Neural progenitor cell (in vitro differentiated cells): ENCODE results near the gene TGM2. TPM values are rescaled to one million over a fixed set of nuclear protein-coding genes. Genes with fewer than 3 reads are reported as not detected.
A peak's percentile ranks its signal among the peaks of the same experiment; 100 is the strongest.

Experiments
- DNase-seq: peaks from one replicate; pipeline ENCODE4 v3.0.0-alpha.2; 2016; ENCODE audit warnings: low spot score
- H2AFZ ChIP-seq: fragments of 200-600 bp; sonication (generic); replicated peaks from 2 replicates; pipeline ENCODE4 v1.6.1; 2016; ENCODE audit warnings: antibody characterized with exemption
- H3F3A ChIP-seq: fragments of 200-600 bp; sonication (generic); 2 replicates; pipeline ENCODE4 v1.6.1; 2016; ENCODE audit warnings: antibody characterized with exemption, low read depth
- H3K27ac ChIP-seq: fragments of 200-600 bp; sonication (generic); 2 replicates; pipeline ENCODE4 v1.5.1; 2016; ENCODE audit warnings: mild to moderate bottlenecking
- H3K27me3 ChIP-seq: fragments of 200-600 bp; sonication (generic); 2 replicates; pipeline ENCODE4 v1.6.1; 2016; ENCODE audit warnings: mild to moderate bottlenecking, moderate library complexity
- H3K36me3 ChIP-seq: fragments of 200-600 bp; sonication (generic); 2 replicates; pipeline ENCODE4 v1.5.1; 2016
- H3K4me1 ChIP-seq: fragments of 200-600 bp; sonication (generic); 2 replicates; pipeline ENCODE4 v1.6.1; 2016; ENCODE audit warnings: mixed run types
- H3K4me2 ChIP-seq: fragments of 200-600 bp; sonication (generic); 2 replicates; pipeline ENCODE4 v1.6.1; 2016
- H3K4me3 ChIP-seq: fragments of 200-600 bp; sonication (generic); 2 replicates; pipeline ENCODE4 v1.5.1; 2016
- H3K79me2 ChIP-seq: fragments of 200-600 bp; sonication (generic); 2 replicates; pipeline ENCODE4 v1.6.1; 2016; ENCODE audit warnings: low read depth
- H3K9ac ChIP-seq: fragments of 200-600 bp; sonication (generic); 2 replicates; pipeline ENCODE4 v1.6.1; 2016
- H3K9me3 ChIP-seq: fragments of 200-600 bp; sonication (generic); 2 replicates; pipeline ENCODE4 v1.5.1; 2016; ENCODE audit warnings: low read depth
- H4K20me1 ChIP-seq: fragments of 200-600 bp; sonication (generic); 2 replicates; pipeline ENCODE4 v1.6.1; 2016; ENCODE audit warnings: low read depth
- H3K27ac Mint-ChIP-seq: 3 replicates; pipeline ENCODE4 v1.8.0; 2021; ENCODE audit warnings: mixed read lengths
- H3K27me3 Mint-ChIP-seq: 2 replicates; pipeline ENCODE4 v1.8.0; 2022; ENCODE audit warnings: low read depth, mild to moderate bottlenecking, inconsistent platforms, moderate library complexity, mixed read lengths; ENCODE audit not compliant: insufficient read depth
- H3K36me3 Mint-ChIP-seq: 3 replicates; pipeline ENCODE4 v1.8.0; 2021; ENCODE audit warnings: mixed read lengths
- H3K4me1 Mint-ChIP-seq: 3 replicates; pipeline ENCODE4 v1.8.0; 2021; ENCODE audit warnings: mixed read lengths
- H3K4me3 Mint-ChIP-seq: 3 replicates; pipeline ENCODE4 v1.8.0; 2021; ENCODE audit warnings: mild to moderate bottlenecking, moderate library complexity, mixed read lengths
- H3K9me3 Mint-ChIP-seq: 3 replicates; pipeline ENCODE4 v1.8.0; 2020; ENCODE audit warnings: mixed read lengths
- CTCF ChIP-seq: fragments of 200-600 bp; sonication (generic); IDR thresholded peaks from 2 replicates; pipeline ENCODE4 v1.5.1; 2017; ENCODE audit warnings: antibody characterized with exemption, mild to moderate bottlenecking
- EZH2 ChIP-seq: fragments of 200-600 bp; sonication (generic); IDR thresholded peaks from 2 replicates; pipeline ENCODE4 v1.6.1; 2017; ENCODE audit warnings: antibody characterized with exemption, mild to moderate bottlenecking, moderate library complexity
- EZH2phosphoT487 ChIP-seq: fragments of 200-600 bp; sonication (generic); IDR thresholded peaks from 2 replicates; pipeline ENCODE4 v1.6.1; 2017; ENCODE audit warnings: antibody characterized with exemption
- total RNA-seq: library from RNA; depleted of rRNA; stranded (reverse); fragments of >200 nt; gene quantifications from 2 replicates; pipeline ENCODE4 v1.2.3, GENCODE V29; 2015; ENCODE audit warnings: low replicate concordance

Gene TGM2
- total RNA-seq, 1 donor from 2014 or later = 0.22 TPM

- Histone ChIP-seq H3K4me1 (no peaks in the 10 kb centered on the region), H3K4me3 (no peak overlapping the region), H3K36me3 (no peaks in the 10 kb centered on the region), H3F3A (no peaks in the 10 kb centered on the region), H3K9me3 (no peaks in the 10 kb centered on the region), H4K20me1 (no peaks in the 10 kb centered on the region), H3K9ac (no peak overlapping the region), H3K27me3 (no peaks in the 10 kb centered on the region), H2AFZ (no peak overlapping the region), H3K4me2 (no peak overlapping the region), H3K79me2 (no peaks in the 10 kb centered on the region), H3K27ac (no peak overlapping the region)
- Mint-ChIP-seq H3K27me3 (peaks cover 11% of the 10 kb centered on the region), H3K9me3 (peaks cover 2% of the 10 kb centered on the region), H3K4me1 (peaks cover 28% of the 10 kb centered on the region), H3K27ac (no peak overlapping the region), H3K4me3 (no peak overlapping the region), H3K36me3 (no peaks in the 10 kb centered on the region)
- no peak for DNase-seq
- TF ChIP-seq EZH2phosphoT487 (no peak), EZH2 (no peak), CTCF (no peak)
Observed at GRCh38 chr20:38181971-38182370, 16.9 kb upstream of the TGM2 start.

DNA sequence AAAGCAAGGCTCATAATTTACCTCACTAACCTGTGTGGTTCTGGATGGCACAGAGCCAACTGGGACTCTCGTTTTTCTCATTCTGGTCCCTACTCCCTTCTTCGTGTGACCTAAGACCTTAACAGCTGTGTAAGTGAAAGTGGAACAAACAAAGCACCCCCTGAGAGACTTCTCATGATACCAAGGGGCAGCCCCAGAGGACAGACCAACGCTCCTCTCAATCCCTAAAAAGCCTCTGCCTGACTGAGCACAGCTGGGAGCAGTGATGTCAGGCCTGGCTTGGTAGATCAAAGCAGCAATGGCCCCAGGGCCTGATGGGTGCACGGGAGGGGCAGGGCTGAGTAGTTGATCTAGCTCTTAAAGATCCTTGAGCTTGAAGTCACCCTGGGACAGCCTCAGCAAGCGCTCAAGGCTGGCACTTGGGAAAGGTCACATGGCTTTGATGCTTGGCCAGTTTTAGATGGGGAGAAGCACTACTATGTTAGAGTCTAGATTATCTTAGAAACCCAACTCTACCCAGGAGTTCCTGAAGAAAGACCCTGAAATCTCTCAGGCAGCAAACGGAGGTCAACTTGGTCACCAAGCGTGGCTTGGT, 16.2 kb upstream of the TGM2 start:
- Histone ChIP-seq H3K27me3 (no peaks in the 10 kb centered on the region), H3K36me3 (no peaks in the 10 kb centered on the region), H3K4me1 (no peaks in the 10 kb centered on the region), H3K4me3 (no peak overlapping the region), H3F3A (no peaks in the 10 kb centered on the region), H3K9ac (no peak overlapping the region), H3K79me2 (no peaks in the 10 kb centered on the region), H3K9me3 (no peaks in the 10 kb centered on the region), H4K20me1 (no peaks in the 10 kb centered on the region), H3K27ac (no peak overlapping the region), H3K4me2 (no peak overlapping the region), H2AFZ (no peak overlapping the region)
- peak overlapping the region; percentile 86 for H3K27ac Mint-ChIP-seq
- DNase-seq = peak; percentile 34
- H3K36me3 Mint-ChIP-seq = no peaks in the 10 kb centered on the region
- no peak overlapping the region for H3K4me3 Mint-ChIP-seq
- peaks cover 2% of the 10 kb centered on the region for H3K9me3 Mint-ChIP-seq
- peaks cover 11% of the 10 kb centered on the region for H3K27me3 Mint-ChIP-seq
- H3K4me1 Mint-ChIP-seq = peaks cover 29% of the 10 kb centered on the region
- TF ChIP-seq CTCF = no peak
- TF ChIP-seq EZH2 = no peak
- no peak for TF ChIP-seq EZH2phosphoT487

DNA sequence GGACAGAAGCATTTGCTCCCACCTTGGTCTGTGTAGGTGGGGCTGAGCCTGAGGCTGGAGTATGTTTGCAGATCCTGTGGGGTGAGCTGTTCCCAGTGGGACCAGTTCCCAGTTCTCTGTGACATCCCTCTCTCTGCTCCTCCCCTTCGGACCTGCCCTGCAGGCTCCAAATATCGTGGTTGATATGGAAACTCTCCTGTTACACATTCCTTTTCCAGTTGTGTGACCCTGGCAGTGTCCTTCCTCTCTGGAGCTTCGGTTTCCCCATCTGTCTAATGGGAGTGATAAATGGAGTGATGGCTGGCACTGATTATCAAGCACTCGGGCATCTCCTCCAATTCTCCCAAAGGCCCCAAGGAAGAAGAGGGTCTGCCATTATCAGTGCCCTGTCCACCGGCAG, 15.7 kb upstream of the TGM2 start:
- H4K20me1 ChIP-seq = no peaks in the 10 kb centered on the region
- no peak for TF ChIP-seq EZH2phosphoT487
- no peak for TF ChIP-seq EZH2
- no peak for TF ChIP-seq CTCF
- Mint-ChIP-seq H3K9me3 (peaks cover 2% of the 10 kb centered on the region), H3K4me3 (no peak overlapping the region), H3K27ac (peak overlapping the region; percentile 86), H3K36me3 (no peaks in the 10 kb centered on the region), H3K27me3 (peaks cover 11% of the 10 kb centered on the region), H3K4me1 (peaks cover 29% of the 10 kb centered on the region)
- H2AFZ ChIP-seq = no peak overlapping the region
- no peaks in the 10 kb centered on the region for H3K79me2 ChIP-seq
- no peak overlapping the region for H3K27ac ChIP-seq
- no peaks in the 10 kb centered on the region for H3K9me3 ChIP-seq
- H3K9ac ChIP-seq = no peak overlapping the region
- no peak overlapping the region for H3K4me2 ChIP-seq
- H3K4me1 ChIP-seq = peaks cover under 1% of the 10 kb centered on the region
- DNase-seq = no peak
- no peaks in the 10 kb centered on the region for H3K36me3 ChIP-seq
- H3K4me3 ChIP-seq = no peak overlapping the region
- H3K27me3 ChIP-seq = no peaks in the 10 kb centered on the region
- H3F3A ChIP-seq = no peaks in the 10 kb centered on the region
